AG04449 (cell line): ENCODE measurements around the gene TEAD1.

Experiments
- CTCF ChIA-PET: fragments of 350-600 bp; formaldehyde crosslinking; extraction: SDS; loops from one replicate; lab custom pipeline; 2021; ENCODE audit warnings: antibody characterized with exemption; lab: Yijun Ruan, JAX
- POLR2A ChIA-PET: fragments of 400-600, 350-600 bp; formaldehyde crosslinking; extraction: SDS; loops from one replicate; lab custom pipeline; 2020; ENCODE audit warnings: antibody characterized with exemption, inconsistent platforms; lab: Yijun Ruan, JAX
- DNase-seq: peaks from one replicate; pipeline ENCODE4 v3.0.0-alpha.2; 2010; ENCODE audit warnings: low read depth, low spot score
- H3K4me3 ChIP-seq: 2 replicates; pipeline ENCODE4 v1.5.1; 2011; ENCODE audit warnings: low read depth, mild to moderate bottlenecking, control low read depth, low read length
- TF ChIP-seq, protein P1 (sequence below): IDR thresholded peaks from one replicate; pipeline ENCODE4 v1.5.1; 2011; ENCODE audit warnings: mild to moderate bottlenecking, moderate library complexity, low read length, control low read depth, inconsistent platforms; ENCODE audit not compliant: insufficient read depth; ENCODE audit errors: missing control alignments

The TEAD1 gene

GRCh38 chr11:12971955-12972354, 297.7 kb downstream of the TEAD1 start:
- POLR2A ChIA-PET: no interaction called here
- CTCF ChIA-PET: interaction anchor here (0.6 to 7.3 kb wide), 4 partner anchors 8 to 641 kb away, joined by 3 to 89 read pairs (median 4); no protein-coding TSS in a partner anchor

GRCh38 chr11:12973528-12974181, 299.4 kb downstream of the TEAD1 start:
- TF ChIP-seq, protein P1, sequence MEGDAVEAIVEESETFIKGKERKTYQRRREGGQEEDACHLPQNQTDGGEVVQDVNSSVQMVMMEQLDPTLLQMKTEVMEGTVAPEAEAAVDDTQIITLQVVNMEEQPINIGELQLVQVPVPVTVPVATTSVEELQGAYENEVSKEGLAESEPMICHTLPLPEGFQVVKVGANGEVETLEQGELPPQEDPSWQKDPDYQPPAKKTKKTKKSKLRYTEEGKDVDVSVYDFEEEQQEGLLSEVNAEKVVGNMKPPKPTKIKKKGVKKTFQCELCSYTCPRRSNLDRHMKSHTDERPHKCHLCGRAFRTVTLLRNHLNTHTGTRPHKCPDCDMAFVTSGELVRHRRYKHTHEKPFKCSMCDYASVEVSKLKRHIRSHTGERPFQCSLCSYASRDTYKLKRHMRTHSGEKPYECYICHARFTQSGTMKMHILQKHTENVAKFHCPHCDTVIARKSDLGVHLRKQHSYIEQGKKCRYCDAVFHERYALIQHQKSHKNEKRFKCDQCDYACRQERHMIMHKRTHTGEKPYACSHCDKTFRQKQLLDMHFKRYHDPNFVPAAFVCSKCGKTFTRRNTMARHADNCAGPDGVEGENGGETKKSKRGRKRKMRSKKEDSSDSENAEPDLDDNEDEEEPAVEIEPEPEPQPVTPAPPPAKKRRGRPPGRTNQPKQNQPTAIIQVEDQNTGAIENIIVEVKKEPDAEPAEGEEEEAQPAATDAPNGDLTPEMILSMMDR: no peak
- ChIA-PET POLR2A (no interaction called here), CTCF (interaction anchor here (1.1 to 7.3 kb wide), 4 partner anchors 9 to 685 kb away, joined by 3 to 89 read pairs (median 4); no protein-coding TSS in a partner anchor)
- DNase-seq: no peak
- no peak overlapping the region for H3K4me3 ChIP-seq

More at GRCh38 chr11:12971955-12972354, 297.7 kb downstream of the TEAD1 start:
- no peak overlapping the region for H3K4me3 ChIP-seq
- DNase-seq: no peak
- TF ChIP-seq, protein P1: no peak

DNA sequence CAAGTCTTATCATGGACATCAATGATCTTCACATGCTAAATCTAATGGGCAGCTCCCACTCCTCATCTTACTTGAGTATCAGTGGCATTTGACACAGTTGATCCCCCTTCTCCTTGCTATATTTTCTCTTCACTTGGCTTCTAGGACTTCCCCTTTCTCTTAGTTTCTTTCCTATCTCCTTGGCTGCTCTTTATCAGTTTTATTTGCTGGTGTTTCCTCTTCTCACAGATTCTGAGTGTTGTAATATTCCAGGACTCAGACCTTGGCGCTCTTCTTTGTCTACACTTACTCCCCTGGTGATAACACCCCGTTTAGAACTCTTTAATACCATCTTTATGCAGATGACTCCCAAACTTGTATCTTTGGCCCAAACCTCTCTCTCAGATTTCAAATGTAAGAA, 301.0 kb downstream of the TEAD1 start:
- CTCF ChIA-PET: interaction anchor here (1.1 to 7.3 kb wide), 3 partner anchors 11 to 210 kb away, joined by 3 to 89 read pairs (median 6); no protein-coding TSS in a partner anchor
- no peak for DNase-seq
- TF ChIP-seq, protein P1: no peak
- no peak overlapping the region for H3K4me3 ChIP-seq
- POLR2A ChIA-PET: no interaction called here

GRCh38 chr11:12979928-12980689, 305.9 kb downstream of the TEAD1 start:
- no peak overlapping the region for H3K4me3 ChIP-seq
- POLR2A ChIA-PET: no interaction called here
- TF ChIP-seq, protein P1: no peak
- no peak for DNase-seq
- CTCF ChIA-PET: interaction anchor here (0.9 to 1.9 kb wide), 6 partner anchors 12 to 203 kb away, joined by 3 to 10 read pairs (median 4); no protein-coding TSS in a partner anchor

GRCh38 chr11:12981676-12982522, 307.7 kb downstream of the TEAD1 start:
- TF ChIP-seq, protein P1: no peak
- CTCF ChIA-PET: interaction anchor here (1.0 to 1.9 kb wide), 5 partner anchors 10 to 23 kb away, joined by 3 to 10 read pairs (median 5); no protein-coding TSS in a partner anchor
- POLR2A ChIA-PET: no interaction called here
- H3K4me3 ChIP-seq: no peak overlapping the region
- DNase-seq: no peak
